ENCODE data around the gene C19orf53. TPM values are rescaled to one million over a fixed set of nuclear protein-coding genes. Genes with fewer than 3 reads are reported as not detected.

C19orf53 gene
- total and polyA plus RNA-seq, 9 of the 15 experiments (the other 6 are each of a cell fraction or from before 2014, with no cell fraction given), result 98.5 to 441 (median 164) TPM

DNA sequence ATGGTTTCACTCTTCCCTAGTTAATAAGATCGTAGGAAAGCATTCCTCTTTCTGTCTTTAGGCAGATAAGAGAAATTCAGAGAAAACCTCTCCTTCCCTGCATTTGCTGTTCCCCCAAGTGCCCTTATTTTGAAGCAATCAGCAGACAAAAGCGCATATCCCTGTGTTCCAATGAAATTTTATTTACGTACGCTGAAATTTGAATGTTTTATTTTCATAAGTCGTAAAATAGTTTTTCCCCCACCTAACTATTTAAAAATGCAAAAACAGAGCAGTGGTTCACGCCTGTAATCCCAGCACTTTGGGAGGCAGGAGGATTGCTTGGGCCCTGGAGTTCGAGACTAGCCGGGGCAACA, 27.2 kb upstream of the C19orf53 start (continued):
- TF ChIP-seq WHSC1 (IDR thresholded peaks at IDR 0.05; ENCODE audit: low read length), result no peak
- no peak for TF ChIP-seq SMARCA4 (IDR thresholded peaks at IDR 0.05)
- TF ChIP-seq, protein P1, sequence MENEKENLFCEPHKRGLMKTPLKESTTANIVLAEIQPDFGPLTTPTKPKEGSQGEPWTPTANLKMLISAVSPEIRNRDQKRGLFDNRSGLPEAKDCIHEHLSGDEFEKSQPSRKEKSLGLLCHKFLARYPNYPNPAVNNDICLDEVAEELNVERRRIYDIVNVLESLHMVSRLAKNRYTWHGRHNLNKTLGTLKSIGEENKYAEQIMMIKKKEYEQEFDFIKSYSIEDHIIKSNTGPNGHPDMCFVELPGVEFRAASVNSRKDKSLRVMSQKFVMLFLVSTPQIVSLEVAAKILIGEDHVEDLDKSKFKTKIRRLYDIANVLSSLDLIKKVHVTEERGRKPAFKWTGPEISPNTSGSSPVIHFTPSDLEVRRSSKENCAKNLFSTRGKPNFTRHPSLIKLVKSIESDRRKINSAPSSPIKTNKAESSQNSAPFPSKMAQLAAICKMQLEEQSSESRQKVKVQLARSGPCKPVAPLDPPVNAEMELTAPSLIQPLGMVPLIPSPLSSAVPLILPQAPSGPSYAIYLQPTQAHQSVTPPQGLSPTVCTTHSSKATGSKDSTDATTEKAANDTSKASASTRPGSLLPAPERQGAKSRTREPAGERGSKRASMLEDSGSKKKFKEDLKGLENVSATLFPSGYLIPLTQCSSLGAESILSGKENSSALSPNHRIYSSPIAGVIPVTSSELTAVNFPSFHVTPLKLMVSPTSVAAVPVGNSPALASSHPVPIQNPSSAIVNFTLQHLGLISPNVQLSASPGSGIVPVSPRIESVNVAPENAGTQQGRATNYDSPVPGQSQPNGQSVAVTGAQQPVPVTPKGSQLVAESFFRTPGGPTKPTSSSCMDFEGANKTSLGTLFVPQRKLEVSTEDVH (IDR thresholded peaks at IDR 0.05; ENCODE audit: low read depth, partially characterized antibody), result no peak
- TF ChIP-seq ZNF184 (CRISPR knock-in tag; IDR thresholded peaks at IDR 0.05), result no peak
- TF ChIP-seq CCNT2 (IDR thresholded peaks at IDR 0.05; ENCODE audit: borderline replicate concordance, extremely low read depth, insufficient read length, low read depth, low read length), result no peak
- TF ChIP-seq ZNF232 (CRISPR knock-in tag; IDR thresholded peaks at IDR 0.05), result no peak
- TF ChIP-seq ZNF3 (CRISPR knock-in tag; IDR thresholded peaks at IDR 0.05), result 0 out of 2 replicates have a peak, but pooled peaks have one; percentile 38
- TF ChIP-seq NCOA1 (IDR thresholded peaks at IDR 0.05; ENCODE audit: low read depth), result no peak
- TF ChIP-seq CBX3 (IDR thresholded peaks at IDR 0.05; ENCODE audit: borderline replicate concordance in 1 of 2, low read length in 2 of 2), result no peak
- TF ChIP-seq KAT8 (IDR thresholded peaks at IDR 0.05; ENCODE audit: low read depth), result no peak
- no peak for TF ChIP-seq ZNF699 (CRISPR knock-in tag; IDR thresholded peaks at IDR 0.05; ENCODE audit: insufficient replicate concordance)
- no peak for TF ChIP-seq ELF4 (CRISPR knock-in tag; IDR thresholded peaks at IDR 0.05)
- TF ChIP-seq ZBTB11 (CRISPR knock-in tag; IDR thresholded peaks at IDR 0.05), result peak in 1 of 3 experiments; percentile 52; a peak in 1 of 6 replicates
- 0 out of 2 replicates have a peak, but pooled peaks have one; percentile 36 for TF ChIP-seq ZNF408 (CRISPR knock-in tag; IDR thresholded peaks at IDR 0.05; ENCODE audit: low read depth)
- peak; percentile 52; the same call in 1 of the 2 replicates for TF ChIP-seq MTF1 (CRISPR knock-in tag; IDR thresholded peaks at IDR 0.05; ENCODE audit: borderline replicate concordance)
- TF ChIP-seq MLLT1 (IDR thresholded peaks at IDR 0.05), result no peak
- no peak for TF ChIP-seq ZNF224 (CRISPR knock-in tag; IDR thresholded peaks at IDR 0.05)
- no peak for TF ChIP-seq HMGXB4 (CRISPR knock-in tag; IDR thresholded peaks at IDR 0.05)
- 0 out of 2 replicates have a peak, but pooled peaks have one; percentile 21 for TF ChIP-seq MIER1 (IDR thresholded peaks at IDR 0.05; ENCODE audit: low read depth)
- no peak for TF ChIP-seq RBM39 (optimal IDR thresholded peaks at IDR 0.05; ENCODE audit: low read depth, low read length)

All from K562 (cell line).